Body of pancreas (tissue), 4 donors: ENCODE results near the gene MYBL2.

ENCODE experiments used
- CTCF ChIP-seq, 7 experiments: fragments of 450-650 bp in 4 of 7; fragments of 200-600 bp in 3 of 7; sonication (generic) in 3 of 7; IDR thresholded peaks; one replicate each; pipeline ENCODE4 v1.5.1; 2016 to 2019; ENCODE audit warnings: antibody characterized with exemption in 7 of 7
- POLR2A ChIP-seq, 3 donors: fragments of 450-650 bp; IDR thresholded peaks; one replicate each; pipeline ENCODE4 v1.6.1; 2016; ENCODE audit warnings: antibody characterized with exemption in 3 of 3, mild to moderate bottlenecking in 2 of 3

- TF ChIP-seq CTCF (IDR thresholded peaks at IDR 0.05) (no peak), POLR2A (IDR thresholded peaks at IDR 0.05) (no peak)
These were observed 61.9 kb downstream of the MYBL2 start for GRCh38 chr20:43728686-43729255.
